HepG2 (cell line): Measurements from ENCODE around the gene RELB. TPM values are rescaled to one million over a fixed set of nuclear protein-coding genes. Genes with fewer than 3 reads are reported as not detected.

ENCODE experiments used
- AHR ChIP-seq: IDR thresholded peaks from 2 replicates; pipeline ENCODE4 v1.6.1; 2018; ENCODE audit warnings: missing genetic modification reagents, missing compliant biosample characterization
- GABPB1 ChIP-seq: IDR thresholded peaks from 2 replicates; pipeline ENCODE4 v1.6.1; 2016; ENCODE audit warnings: mild to moderate bottlenecking, missing genetic modification reagents, moderate library complexity, missing compliant biosample characterization
- NFE2 ChIP-seq: sonication (generic); formaldehyde crosslinking; IDR thresholded peaks from 2 replicates; pipeline ENCODE4 v1.4.0; 2020; ENCODE audit warnings: missing genetic modification reagents
- PAF1 ChIP-seq: IDR thresholded peaks from 2 replicates; pipeline ENCODE4 v1.6.1; 2016; ENCODE audit warnings: missing genetic modification reagents, missing compliant biosample characterization
- SSRP1 ChIP-seq: IDR thresholded peaks from 2 replicates; pipeline ENCODE4 v1.6.1; 2016; ENCODE audit warnings: control low read depth
- ZFYVE20 ChIP-seq: sonication (generic); formaldehyde crosslinking; IDR thresholded peaks from 2 replicates; pipeline ENCODE4 v1.8.0; 2023; ENCODE audit warnings: low read depth, mild to moderate bottlenecking, moderate library complexity, missing genetic modification reagents, borderline replicate concordance
- ZNF256 ChIP-seq: sonication (generic); formaldehyde crosslinking; conservative IDR thresholded peaks from 2 replicates; pipeline ENCODE4 v1.4.0; 2020; ENCODE audit warnings: missing genetic modification reagents
- ZNF496 ChIP-seq: sonication (generic); formaldehyde crosslinking; IDR thresholded peaks from 2 replicates; pipeline ENCODE4 v1.8.1; 2023; ENCODE audit warnings: mild to moderate bottlenecking, moderate library complexity, missing genetic modification reagents; ENCODE audit not compliant: insufficient replicate concordance
- ZNF616 ChIP-seq: sonication (generic); formaldehyde crosslinking; IDR thresholded peaks from 2 replicates; pipeline ENCODE4 v1.5.0; 2020; ENCODE audit warnings: low read depth, mild to moderate bottlenecking, missing genetic modification reagents
- ZNF777 ChIP-seq: sonication (generic); formaldehyde crosslinking; IDR thresholded peaks from 2 replicates; pipeline ENCODE4 v1.4.0; 2020; ENCODE audit warnings: missing genetic modification reagents
- polyA plus RNA-seq, 8 experiments: library from polyadenylated mRNA; depleted of rRNA in 3 of 8; stranded (reverse) in 7 of 8; unstranded in 1 of 8; fragments of >200 nt; fragmentation: Illumina TruSeq in 4 of 8; extraction: Trizol in 4 of 8; gene quantifications; 2 replicates each; pipeline versions ENCODE4 v1.2.1 to v1.2.3, GENCODE V29; 2011 to 2016; ENCODE audit warnings: low read depth in 4 of 8, missing spikeins in 1 of 8, mixed read lengths in 1 of 8; ENCODE audit not compliant: insufficient read depth in 1 of 8
- total RNA-seq, 5 experiments: library from RNA; depleted of rRNA; stranded (reverse); fragments of >200 nt; fragmentation: Illumina TruSeq; extraction: Trizol; gene quantifications; 2 replicates each; pipeline ENCODE4 v1.2.3, GENCODE V29; 2016; ENCODE audit warnings: low read depth in 1 of 5
- TF ChIP-seq, protein P1 (sequence below): IDR thresholded peaks from 2 replicates; pipeline ENCODE4 v1.6.1; 2018; ENCODE audit warnings: missing genetic modification reagents
- TF ChIP-seq, protein P2 (sequence below): sonication (generic); formaldehyde crosslinking; IDR thresholded peaks from 2 replicates; pipeline ENCODE4 v1.5.0; 2020; ENCODE audit warnings: mild to moderate bottlenecking, missing genetic modification reagents, borderline replicate concordance
- TF ChIP-seq, protein P3 (sequence below): sonication (generic); formaldehyde crosslinking; conservative IDR thresholded peaks from 2 replicates; pipeline ENCODE4 v1.4.0; 2020; ENCODE audit warnings: mild to moderate bottlenecking, missing genetic modification reagents, moderate library complexity
- TF ChIP-seq, protein P4 (sequence below): sonication (generic); formaldehyde crosslinking; IDR thresholded peaks from 2 replicates; pipeline ENCODE4 v1.5.0; 2020; ENCODE audit warnings: missing genetic modification reagents, mild to moderate bottlenecking, borderline replicate concordance

Gene RELB
- total and polyA plus RNA-seq, 2 of the 13 experiments (the other 11 are each of a cell fraction or from before 2014, with no cell fraction given): 1.9 to 3.5 TPM

DNA sequence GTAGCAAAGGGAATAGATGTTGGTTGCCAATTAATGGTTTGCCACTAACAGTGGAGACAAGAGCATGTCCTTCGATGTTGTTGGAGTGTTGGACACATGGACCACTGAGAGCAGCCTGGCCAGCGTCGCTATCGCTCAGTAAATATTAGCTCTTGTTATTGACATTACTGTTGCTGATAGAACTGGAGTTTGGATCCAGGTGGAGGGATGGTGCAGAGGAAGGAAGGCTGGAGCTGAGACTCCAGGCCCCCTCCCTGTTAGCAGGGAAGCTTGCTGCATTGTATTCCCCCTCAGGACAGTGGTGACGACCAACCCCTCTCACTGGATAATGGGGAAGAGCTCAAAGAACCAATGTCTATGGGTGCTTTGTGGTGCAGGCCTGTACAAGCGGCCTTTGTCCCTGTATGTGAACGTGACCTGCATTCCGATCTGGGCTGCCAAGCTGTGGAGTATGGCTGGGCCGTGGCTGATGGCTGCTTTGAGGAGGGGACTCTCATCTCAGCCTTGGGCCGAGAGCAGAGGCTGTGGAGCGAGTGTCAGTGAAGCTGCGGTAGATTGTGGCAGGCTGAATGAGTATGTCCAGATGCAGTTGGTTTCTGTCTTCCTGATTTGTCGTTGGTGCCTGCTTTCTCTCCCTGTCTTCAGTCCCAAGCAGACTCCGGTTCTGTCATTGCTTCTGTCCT lies 44.5 kb downstream of the RELB start (continued):
- TF ChIP-seq, protein P1, sequence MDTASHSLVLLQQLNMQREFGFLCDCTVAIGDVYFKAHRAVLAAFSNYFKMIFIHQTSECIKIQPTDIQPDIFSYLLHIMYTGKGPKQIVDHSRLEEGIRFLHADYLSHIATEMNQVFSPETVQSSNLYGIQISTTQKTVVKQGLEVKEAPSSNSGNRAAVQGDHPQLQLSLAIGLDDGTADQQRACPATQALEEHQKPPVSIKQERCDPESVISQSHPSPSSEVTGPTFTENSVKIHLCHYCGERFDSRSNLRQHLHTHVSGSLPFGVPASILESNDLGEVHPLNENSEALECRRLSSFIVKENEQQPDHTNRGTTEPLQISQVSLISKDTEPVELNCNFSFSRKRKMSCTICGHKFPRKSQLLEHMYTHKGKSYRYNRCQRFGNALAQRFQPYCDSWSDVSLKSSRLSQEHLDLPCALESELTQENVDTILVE (CRISPR knock-in tag): peak; percentile 66; the same call in 1 of the 2 replicates
- TF ChIP-seq, protein P2, sequence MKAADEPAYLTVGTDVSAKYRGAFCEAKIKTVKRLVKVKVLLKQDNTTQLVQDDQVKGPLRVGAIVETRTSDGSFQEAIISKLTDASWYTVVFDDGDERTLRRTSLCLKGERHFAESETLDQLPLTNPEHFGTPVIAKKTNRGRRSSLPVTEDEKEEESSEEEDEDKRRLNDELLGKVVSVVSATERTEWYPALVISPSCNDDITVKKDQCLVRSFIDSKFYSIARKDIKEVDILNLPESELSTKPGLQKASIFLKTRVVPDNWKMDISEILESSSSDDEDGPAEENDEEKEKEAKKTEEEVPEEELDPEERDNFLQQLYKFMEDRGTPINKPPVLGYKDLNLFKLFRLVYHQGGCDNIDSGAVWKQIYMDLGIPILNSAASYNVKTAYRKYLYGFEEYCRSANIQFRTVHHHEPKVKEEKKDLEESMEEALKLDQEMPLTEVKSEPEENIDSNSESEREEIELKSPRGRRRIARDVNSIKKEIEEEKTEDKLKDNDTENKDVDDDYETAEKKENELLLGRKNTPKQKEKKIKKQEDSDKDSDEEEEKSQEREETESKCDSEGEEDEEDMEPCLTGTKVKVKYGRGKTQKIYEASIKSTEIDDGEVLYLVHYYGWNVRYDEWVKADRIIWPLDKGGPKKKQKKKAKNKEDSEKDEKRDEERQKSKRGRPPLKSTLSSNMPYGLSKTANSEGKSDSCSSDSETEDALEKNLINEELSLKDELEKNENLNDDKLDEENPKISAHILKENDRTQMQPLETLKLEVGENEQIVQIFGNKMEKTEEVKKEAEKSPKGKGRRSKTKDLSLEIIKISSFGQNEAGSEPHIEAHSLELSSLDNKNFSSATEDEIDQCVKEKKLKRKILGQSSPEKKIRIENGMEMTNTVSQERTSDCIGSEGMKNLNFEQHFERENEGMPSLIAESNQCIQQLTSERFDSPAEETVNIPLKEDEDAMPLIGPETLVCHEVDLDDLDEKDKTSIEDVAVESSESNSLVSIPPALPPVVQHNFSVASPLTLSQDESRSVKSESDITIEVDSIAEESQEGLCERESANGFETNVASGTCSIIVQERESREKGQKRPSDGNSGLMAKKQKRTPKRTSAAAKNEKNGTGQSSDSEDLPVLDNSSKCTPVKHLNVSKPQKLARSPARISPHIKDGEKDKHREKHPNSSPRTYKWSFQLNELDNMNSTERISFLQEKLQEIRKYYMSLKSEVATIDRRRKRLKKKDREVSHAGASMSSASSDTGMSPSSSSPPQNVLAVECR (CRISPR knock-in tag): peak; percentile 83; the same call in 1 of the 2 replicates
- TF ChIP-seq ZNF256 (CRISPR knock-in tag) (no peak), GABPB1 (CRISPR knock-in tag) (peak; percentile 25; the same call in 1 of the 2 replicates), ZNF496 (no peak), ZNF616 (CRISPR knock-in tag) (0 out of 2 replicates have a peak, but pooled peaks have one; percentile 59), ZNF777 (CRISPR knock-in tag) (0 out of 2 replicates have a peak, but pooled peaks have one; percentile 23), NFE2 (CRISPR knock-in tag) (no peak), PAF1 (CRISPR knock-in tag) (no peak), ZFYVE20 (CRISPR knock-in tag) (no peak), SSRP1 (peak; percentile 81; the same call in 1 of the 2 replicates), AHR (CRISPR knock-in tag) (peak; percentile 66; the same call in 1 of the 2 replicates)
- TF ChIP-seq, protein P3, sequence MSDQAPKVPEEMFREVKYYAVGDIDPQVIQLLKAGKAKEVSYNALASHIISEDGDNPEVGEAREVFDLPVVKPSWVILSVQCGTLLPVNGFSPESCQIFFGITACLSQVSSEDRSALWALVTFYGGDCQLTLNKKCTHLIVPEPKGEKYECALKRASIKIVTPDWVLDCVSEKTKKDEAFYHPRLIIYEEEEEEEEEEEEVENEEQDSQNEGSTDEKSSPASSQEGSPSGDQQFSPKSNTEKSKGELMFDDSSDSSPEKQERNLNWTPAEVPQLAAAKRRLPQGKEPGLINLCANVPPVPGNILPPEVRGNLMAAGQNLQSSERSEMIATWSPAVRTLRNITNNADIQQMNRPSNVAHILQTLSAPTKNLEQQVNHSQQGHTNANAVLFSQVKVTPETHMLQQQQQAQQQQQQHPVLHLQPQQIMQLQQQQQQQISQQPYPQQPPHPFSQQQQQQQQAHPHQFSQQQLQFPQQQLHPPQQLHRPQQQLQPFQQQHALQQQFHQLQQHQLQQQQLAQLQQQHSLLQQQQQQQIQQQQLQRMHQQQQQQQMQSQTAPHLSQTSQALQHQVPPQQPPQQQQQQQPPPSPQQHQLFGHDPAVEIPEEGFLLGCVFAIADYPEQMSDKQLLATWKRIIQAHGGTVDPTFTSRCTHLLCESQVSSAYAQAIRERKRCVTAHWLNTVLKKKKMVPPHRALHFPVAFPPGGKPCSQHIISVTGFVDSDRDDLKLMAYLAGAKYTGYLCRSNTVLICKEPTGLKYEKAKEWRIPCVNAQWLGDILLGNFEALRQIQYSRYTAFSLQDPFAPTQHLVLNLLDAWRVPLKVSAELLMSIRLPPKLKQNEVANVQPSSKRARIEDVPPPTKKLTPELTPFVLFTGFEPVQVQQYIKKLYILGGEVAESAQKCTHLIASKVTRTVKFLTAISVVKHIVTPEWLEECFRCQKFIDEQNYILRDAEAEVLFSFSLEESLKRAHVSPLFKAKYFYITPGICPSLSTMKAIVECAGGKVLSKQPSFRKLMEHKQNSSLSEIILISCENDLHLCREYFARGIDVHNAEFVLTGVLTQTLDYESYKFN (CRISPR knock-in tag): peak; percentile 98
- TF ChIP-seq, protein P4, sequence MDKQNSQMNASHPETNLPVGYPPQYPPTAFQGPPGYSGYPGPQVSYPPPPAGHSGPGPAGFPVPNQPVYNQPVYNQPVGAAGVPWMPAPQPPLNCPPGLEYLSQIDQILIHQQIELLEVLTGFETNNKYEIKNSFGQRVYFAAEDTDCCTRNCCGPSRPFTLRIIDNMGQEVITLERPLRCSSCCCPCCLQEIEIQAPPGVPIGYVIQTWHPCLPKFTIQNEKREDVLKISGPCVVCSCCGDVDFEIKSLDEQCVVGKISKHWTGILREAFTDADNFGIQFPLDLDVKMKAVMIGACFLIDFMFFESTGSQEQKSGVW: no peak
